K562 (cell line): ENCODE results near the gene CSF1R. TPM values are rescaled to one million over a fixed set of nuclear protein-coding genes. Genes with fewer than 3 reads are reported as not detected.

Source experiments
- ATAC-seq: fragments of 200-7000 bp; cut with Tn5 transposase; 3 replicates; pipeline ENCODE4 v1.9.1; 2020; ENCODE audit warnings: moderate library complexity
- BruUV-seq: library from RNA; stranded (reverse); fragments of 400-500 nt; replicated peaks from 2 replicates; lab custom pipeline; 2021; lab: Mats Ljungman, UMichigan
- CTCF ChIA-PET: fragments of 300-600 bp; formaldehyde crosslinking; extraction: SDS; loops from one replicate; lab custom pipeline; 2021; ENCODE audit warnings: low intra/inter-chr PET ratio; lab: Yijun Ruan, JAX
- POLR2A ChIA-PET: fragments of 300-600, 350-650 bp; sonication (Branson Sonifier 250); formaldehyde crosslinking; extraction: SDS; loops from one replicate; lab custom pipeline; 2021; ENCODE audit warnings: antibody characterized with exemption, inconsistent platforms; lab: Yijun Ruan, JAX
- DNase-seq, 4 experiments: peaks; one replicate each; pipeline versions ENCODE4 v3.0.0 to v3.0.0-alpha.2; 2011 to 2018; ENCODE audit warnings: low spot score in 3 of 4, mixed read lengths in 3 of 4; ENCODE audit errors: extremely low read depth in 1 of 4
- FAIRE-seq: peaks from 2 replicates; lab custom pipeline; 2011; peaks lifted over from hg19 to GRCh38; lab: Jason Lieb, UNC
- H2AFZ ChIP-seq: 2 replicates; pipeline ENCODE4 v1.6.0; 2011; ENCODE audit warnings: low read depth, low read length, control low read depth, inconsistent platforms
- H3K27ac ChIP-seq: fragments of 200-600 bp; 3 replicates; pipeline ENCODE4 v1.8.0; 2011; ENCODE audit warnings: low read depth, mild to moderate bottlenecking, control low read depth, inconsistent platforms, low read length, moderate library complexity, mixed read lengths; ENCODE audit errors: extremely low read depth
- H3K27me3 ChIP-seq, 2 experiments: fragments of 300-600 bp in 1 of 2; 2 replicates in 1 of 2; 3 replicates in 1 of 2; pipeline versions ENCODE4 v1.6.0 to v1.8.0; 2011; ENCODE audit warnings: inconsistent platforms in 2 of 2, low read length in 2 of 2, mild to moderate bottlenecking in 1 of 2, mixed read lengths in 1 of 2, moderate library complexity in 1 of 2; ENCODE audit not compliant: control insufficient read depth in 2 of 2, insufficient read depth in 2 of 2
- H3K36me3 ChIP-seq: fragments of 300-600 bp; 3 replicates; pipeline ENCODE4 v1.8.0; 2011; ENCODE audit warnings: mild to moderate bottlenecking, low read length, inconsistent platforms; ENCODE audit not compliant: control insufficient read depth, insufficient read depth
- H3K4me1 ChIP-seq, 2 experiments: fragments of 200-600 bp in 1 of 2; replicated peaks in 1 of 2; 2 replicates in 1 of 2; 3 replicates in 1 of 2; pipeline versions ENCODE4 v1.5.1 to v1.8.0; 2011; ENCODE audit warnings: inconsistent platforms in 2 of 2, low read length in 2 of 2, mild to moderate bottlenecking in 1 of 2, mixed read lengths in 1 of 2, moderate library complexity in 1 of 2; ENCODE audit not compliant: control insufficient read depth in 2 of 2, insufficient read depth in 2 of 2
- H3K4me2 ChIP-seq: 2 replicates; pipeline ENCODE4 v1.6.1; 2011; ENCODE audit warnings: low read length, control low read depth, inconsistent platforms, mixed read lengths; ENCODE audit not compliant: insufficient read depth
- H3K4me3 ChIP-seq: fragments of 200-600 bp; sonication (generic), shearing (Covaris generic); 2 replicates; pipeline ENCODE4 v1.5.1; 2016; ENCODE audit warnings: control low read depth, inconsistent platforms
- H3K79me2 ChIP-seq: fragments of 200-600 bp; 3 replicates; pipeline ENCODE4 v1.8.0; 2011; ENCODE audit warnings: low read length, inconsistent platforms; ENCODE audit not compliant: control insufficient read depth, insufficient read depth
- H3K9ac ChIP-seq, 2 experiments: 2 replicates each; pipeline versions ENCODE4 v1.6.0 to v1.6.1; 2011; ENCODE audit warnings: low read depth in 2 of 2, low read length in 2 of 2, control low read depth in 1 of 2, inconsistent platforms in 1 of 2, mild to moderate bottlenecking in 1 of 2, mixed read lengths in 1 of 2; ENCODE audit not compliant: insufficient read depth in 1 of 2
- H3K9me1 ChIP-seq: one replicate; pipeline ENCODE4 v1.6.0; 2011; ENCODE audit warnings: inconsistent platforms, mild to moderate bottlenecking, low read length, moderate library complexity; ENCODE audit not compliant: control insufficient read depth, insufficient read depth
- H3K9me3 ChIP-seq: replicated peaks from 2 replicates; pipeline ENCODE4 v1.5.1; 2011; ENCODE audit warnings: low read depth, low read length, inconsistent platforms; ENCODE audit not compliant: control insufficient read depth, insufficient read depth
- H4K20me1 ChIP-seq: replicated peaks from 2 replicates; pipeline ENCODE4 v1.6.1; 2011; ENCODE audit warnings: low read length, inconsistent platforms, mixed read lengths; ENCODE audit not compliant: control insufficient read depth, insufficient read depth
- MTA2 ChIP-seq: fragments of 450-650 bp; IDR thresholded peaks from 2 replicates; pipeline ENCODE4 v1.6.1; 2016; ENCODE audit warnings: low read depth
- SIX5 ChIP-seq, 2 experiments: IDR thresholded peaks; 2 replicates each; pipeline ENCODE4 v1.6.1; 2011; ENCODE audit warnings: low read length in 2 of 2, borderline replicate concordance in 1 of 2, low read depth in 1 of 2, mild to moderate bottlenecking in 1 of 2, moderate library complexity in 1 of 2; ENCODE audit not compliant: insufficient read depth in 1 of 2
- ZFP36 ChIP-seq: fragments of 150-350 bp; IDR thresholded peaks from 2 replicates; pipeline ENCODE4 v1.6.1; 2018; ENCODE audit warnings: low read length, low read depth; ENCODE audit not compliant: partially characterized antibody
- WGBS: fragments of 100-300 bp; shearing (Covaris generic); methylation state at CpG from one replicate; pipeline ENCODE4 v1.1.6; 2016; ENCODE audit warnings: low coverage, mixed read lengths; ENCODE audit not compliant: insufficient coverage; ENCODE audit errors: missing lambda C conversion rate; 5-methylcytosine and 5-hydroxymethylcytosine counted together
- in situ Hi-C: fragments of 300-500 bp; cut with MboI; formaldehyde crosslinking; loops from 4 replicates; pipeline ENCODE4 v1.15.0; 2018; ENCODE audit warnings: inconsistent platforms, mixed read lengths
- intact Hi-C: fragments of 100-400 bp; cut with micrococcal nuclease; formaldehyde crosslinking; loops from 2 replicates; pipeline ENCODE4 v1.14.2; 2022
- polyA plus RNA-seq, 8 experiments: library from polyadenylated mRNA; depleted of rRNA in 4 of 8; stranded (reverse) in 5 of 8; unstranded in 3 of 8; fragments of >200 nt; fragmentation: Nextera tagmentation in 2 of 8; fragmentation: Illumina TruSeq in 1 of 8; extraction: Ambion mirVana in 2 of 8; extraction: Trizol in 1 of 8; gene quantifications; 2 replicates each; pipeline versions ENCODE4 v1.2.1 to v1.2.3, GENCODE V29; 2011 to 2014; ENCODE audit warnings: inconsistent platforms in 1 of 8, missing spikeins in 1 of 8
- total RNA-seq, 7 experiments: library from RNA; depleted of rRNA in 6 of 7; stranded (reverse); fragments of >200 nt in 6 of 7; fragmentation: Illumina TruSeq in 2 of 7; extraction: Trizol in 2 of 7; gene quantifications; 2 replicates each; pipeline versions ENCODE4 v1.2.1 to v1.2.3, GENCODE V29; 2011 to 2021; ENCODE audit warnings: low replicate concordance in 1 of 7
- TF ChIP-seq, protein P1 (sequence below): fragments of 450-650 bp; IDR thresholded peaks from 2 replicates; pipeline ENCODE4 v1.6.1; 2014; ENCODE audit warnings: low read depth, mild to moderate bottlenecking, moderate library complexity, borderline replicate concordance
- TF ChIP-seq, protein P2 (sequence below), 3 experiments: IDR thresholded peaks in 2 of 3; conservative IDR thresholded peaks in 1 of 3; 2 replicates each; pipeline ENCODE4 v1.5.1; 2011 to 2012; ENCODE audit warnings: low read length in 3 of 3, mild to moderate bottlenecking in 3 of 3, control low read depth in 2 of 3, improper control_type of control experiment in 1 of 3, inconsistent platforms in 1 of 3, low read depth in 1 of 3, mixed read lengths in 1 of 3, moderate library complexity in 1 of 3; ENCODE audit not compliant: insufficient read depth in 2 of 3

The CSF1R gene
- total and polyA plus RNA-seq, 9 of the 15 experiments (the other 6 are each of a cell fraction or from before 2014, with no cell fraction given), result 0.03 to 0.64 (median 0.20) TPM; not detected in 6

DNA sequence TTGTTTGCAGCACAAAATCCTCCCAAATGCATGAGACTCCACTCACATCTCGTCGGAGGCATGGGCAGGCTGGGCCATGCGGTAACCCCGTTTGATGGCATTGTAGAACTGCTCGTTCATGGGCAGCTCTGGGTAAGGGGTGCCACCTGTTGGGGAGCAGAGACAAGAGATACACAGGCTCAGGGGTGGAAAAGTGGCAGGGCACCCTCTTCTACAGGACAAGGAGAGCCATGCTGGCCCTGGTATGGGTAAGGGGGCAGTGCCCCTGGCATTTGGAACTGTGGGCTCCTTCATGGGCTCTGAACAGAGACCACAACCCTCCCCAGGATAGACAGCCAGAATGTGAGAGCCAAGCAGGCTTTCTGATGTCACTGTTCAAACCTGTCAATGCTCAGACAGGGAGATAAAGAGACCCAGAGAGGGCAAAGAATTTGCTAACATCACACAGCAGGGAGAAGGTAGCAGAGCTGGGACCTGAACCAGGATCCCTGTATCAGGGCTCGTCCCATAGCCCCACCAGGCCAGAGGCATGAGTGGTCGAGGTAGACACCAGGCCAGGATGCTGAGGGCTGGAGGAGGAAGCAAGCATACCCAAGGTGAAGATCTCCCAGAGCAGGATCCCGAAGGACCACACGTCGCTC lies 33.2 kb upstream of the CSF1R start:
- ChIA-PET CTCF (interaction anchor here (0.6 kb wide), 1 partner anchor 10 kb away, joined by 5 read pairs; no protein-coding TSS in a partner anchor), POLR2A (interaction anchor here (0.7 to 1.2 kb wide), 3 partner anchors 17 to 87 kb away, joined by 3 to 5 read pairs (median 3); no protein-coding TSS in a partner anchor)
- in situ Hi-C loops, result no loop called here
- no peaks in the 10 kb centered on the region for H3K27me3 ChIP-seq
- intact Hi-C loops, result loop anchor here (10.0 kb wide), 3 partner anchors 45 to 285 kb away; no protein-coding TSS in a partner anchor
- no peaks in the 10 kb centered on the region for H3K9me3 ChIP-seq
- no TSS peak for BruUV-seq
- no peak overlapping the region; a peak in 1 of 4 replicates for H3K9ac ChIP-seq
- no peak for DNase-seq
- ATAC-seq, result no peak
- no peak overlapping the region for H3K4me2 ChIP-seq
- H3K79me2 ChIP-seq, result no peaks in the 10 kb centered on the region
- no peaks in the 10 kb centered on the region for H3K9me1 ChIP-seq
- H3K27ac ChIP-seq, result no peak overlapping the region
- no peak overlapping the region for H2AFZ ChIP-seq
- TF ChIP-seq, protein P1, sequence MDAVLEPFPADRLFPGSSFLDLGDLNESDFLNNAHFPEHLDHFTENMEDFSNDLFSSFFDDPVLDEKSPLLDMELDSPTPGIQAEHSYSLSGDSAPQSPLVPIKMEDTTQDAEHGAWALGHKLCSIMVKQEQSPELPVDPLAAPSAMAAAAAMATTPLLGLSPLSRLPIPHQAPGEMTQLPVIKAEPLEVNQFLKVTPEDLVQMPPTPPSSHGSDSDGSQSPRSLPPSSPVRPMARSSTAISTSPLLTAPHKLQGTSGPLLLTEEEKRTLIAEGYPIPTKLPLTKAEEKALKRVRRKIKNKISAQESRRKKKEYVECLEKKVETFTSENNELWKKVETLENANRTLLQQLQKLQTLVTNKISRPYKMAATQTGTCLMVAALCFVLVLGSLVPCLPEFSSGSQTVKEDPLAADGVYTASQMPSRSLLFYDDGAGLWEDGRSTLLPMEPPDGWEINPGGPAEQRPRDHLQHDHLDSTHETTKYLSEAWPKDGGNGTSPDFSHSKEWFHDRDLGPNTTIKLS, result no peak
- no peak for TF ChIP-seq SIX5 (IDR thresholded peaks at IDR 0.05; ENCODE audit: borderline replicate concordance in 1 of 2, insufficient read depth in 1 of 2, low read depth in 1 of 2, low read length in 2 of 2)
- TF ChIP-seq, protein P2, sequence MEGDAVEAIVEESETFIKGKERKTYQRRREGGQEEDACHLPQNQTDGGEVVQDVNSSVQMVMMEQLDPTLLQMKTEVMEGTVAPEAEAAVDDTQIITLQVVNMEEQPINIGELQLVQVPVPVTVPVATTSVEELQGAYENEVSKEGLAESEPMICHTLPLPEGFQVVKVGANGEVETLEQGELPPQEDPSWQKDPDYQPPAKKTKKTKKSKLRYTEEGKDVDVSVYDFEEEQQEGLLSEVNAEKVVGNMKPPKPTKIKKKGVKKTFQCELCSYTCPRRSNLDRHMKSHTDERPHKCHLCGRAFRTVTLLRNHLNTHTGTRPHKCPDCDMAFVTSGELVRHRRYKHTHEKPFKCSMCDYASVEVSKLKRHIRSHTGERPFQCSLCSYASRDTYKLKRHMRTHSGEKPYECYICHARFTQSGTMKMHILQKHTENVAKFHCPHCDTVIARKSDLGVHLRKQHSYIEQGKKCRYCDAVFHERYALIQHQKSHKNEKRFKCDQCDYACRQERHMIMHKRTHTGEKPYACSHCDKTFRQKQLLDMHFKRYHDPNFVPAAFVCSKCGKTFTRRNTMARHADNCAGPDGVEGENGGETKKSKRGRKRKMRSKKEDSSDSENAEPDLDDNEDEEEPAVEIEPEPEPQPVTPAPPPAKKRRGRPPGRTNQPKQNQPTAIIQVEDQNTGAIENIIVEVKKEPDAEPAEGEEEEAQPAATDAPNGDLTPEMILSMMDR (IDR thresholded peaks at IDR 0.05 in 2 of 3, conservative IDR thresholded peaks at IDR 0.05 in 1 of 3; ENCODE audit: insufficient read depth in 2 of 3, low read depth in 1 of 3, low read length in 3 of 3), result peak in 1 of 3 experiments; percentile 2; a peak in 1 of 6 replicates
- no peak for TF ChIP-seq MTA2
- peak; percentile 32 for TF ChIP-seq ZFP36
- no peaks in the 10 kb centered on the region for H4K20me1 ChIP-seq
- no peak overlapping the region for H3K4me3 ChIP-seq
- no peaks in the 10 kb centered on the region for H3K36me3 ChIP-seq
- no peak for FAIRE-seq
- H3K4me1 ChIP-seq, result peaks cover 26 to 38% of the 10 kb centered on the region in 2 experiments; a peak in 4 of 5 replicates
- WGBS, result 49% methylated on average over 10 of the region's 10 CpGs
